IMR-90 (cell line): Measurements from ENCODE around the gene C2orf74. TPM values are rescaled to one million over a fixed set of nuclear protein-coding genes. Genes with fewer than 3 reads are reported as not detected.

Source experiments
- ATAC-seq: fragments of 200-7000 bp; cut with Tn5 transposase; 2 replicates; pipeline ENCODE4 v1.9.1; 2020; ENCODE audit warnings: low read depth, mild to moderate bottlenecking, moderate library complexity
- BruUV-seq: library from RNA; stranded (reverse); fragments of 400-500 nt; replicated peaks from 2 replicates; lab custom pipeline; 2021; lab: Mats Ljungman, UMichigan
- CTCF ChIA-PET: fragments of 300-600 bp; formaldehyde crosslinking; extraction: SDS; loops from one replicate; lab custom pipeline; 2021; ENCODE audit warnings: antibody characterized with exemption; lab: Yijun Ruan, JAX
- POLR2A ChIA-PET: fragments of 300-600 bp; sonication (Branson Sonifier 250); formaldehyde crosslinking; loops from one replicate; lab custom pipeline; 2022; ENCODE audit warnings: antibody characterized with exemption; ENCODE audit not compliant: unreplicated experiment; lab: Charles Lee
- DNase-seq: peaks from one replicate; pipeline ENCODE4 v3.0.0; 2013
- H2AFZ ChIP-seq: replicated peaks from 2 replicates; pipeline ENCODE3; 2013; ENCODE audit warnings: low read length, mild to moderate bottlenecking; ENCODE audit not compliant: poor library complexity
- H2AK5ac ChIP-seq: 2 replicates; pipeline ENCODE4 v1.6.1; 2013; ENCODE audit warnings: low read depth, low read length, inconsistent platforms
- H2AK9ac ChIP-seq: replicated peaks from 2 replicates; pipeline ENCODE3; 2013; ENCODE audit warnings: mild to moderate bottlenecking, low read depth, low read length, moderate library complexity; ENCODE audit not compliant: poor library complexity
- H2BK120ac ChIP-seq: 2 replicates; pipeline ENCODE4 v1.6.1; 2013; ENCODE audit warnings: low read depth, low read length, inconsistent platforms
- H2BK15ac ChIP-seq: 3 replicates; pipeline ENCODE4 v1.6.1; 2013; ENCODE audit warnings: low read depth, low read length, inconsistent platforms
- H2BK20ac ChIP-seq: 2 replicates; pipeline ENCODE4 v1.6.1; 2013; ENCODE audit warnings: low read depth, mild to moderate bottlenecking, inconsistent platforms, low read length, moderate library complexity
- H2BK5ac ChIP-seq: 2 replicates; pipeline ENCODE4 v1.6.1; 2013; ENCODE audit warnings: mild to moderate bottlenecking, low read depth, low read length, inconsistent platforms; ENCODE audit not compliant: poor library complexity, severe bottlenecking
- H3K14ac ChIP-seq: replicated peaks from 2 replicates; pipeline ENCODE4 v1.6.1; 2013; ENCODE audit warnings: low read depth, low read length, inconsistent platforms
- H3K18ac ChIP-seq: 2 replicates; pipeline ENCODE4 v1.6.1; 2013; ENCODE audit warnings: low read depth, low read length, control low read depth
- H3K23ac ChIP-seq: 2 replicates; pipeline ENCODE4 v1.6.1; 2013; ENCODE audit warnings: low read depth, low read length, inconsistent platforms
- H3K27ac ChIP-seq: 2 replicates; pipeline ENCODE4 v1.5.1; 2013; ENCODE audit warnings: mild to moderate bottlenecking, control low read depth, low read length; ENCODE audit not compliant: insufficient read depth
- H3K27me3 ChIP-seq: 2 replicates; pipeline ENCODE4 v1.6.1; 2013; ENCODE audit warnings: low read length; ENCODE audit not compliant: control insufficient read depth, insufficient read depth
- H3K36me3 ChIP-seq: 2 replicates; pipeline ENCODE4 v1.6.1; 2013; ENCODE audit warnings: low read length, mixed read lengths; ENCODE audit not compliant: control insufficient read depth, insufficient read depth
- H3K4ac ChIP-seq: 2 replicates; pipeline ENCODE4 v1.6.1; 2013; ENCODE audit warnings: low read depth, low read length, inconsistent platforms
- H3K4me1 ChIP-seq: 2 replicates; pipeline ENCODE4 v1.6.1; 2013; ENCODE audit warnings: low read length, mixed read lengths; ENCODE audit not compliant: control insufficient read depth, insufficient read depth
- H3K4me2 ChIP-seq: 2 replicates; pipeline ENCODE4 v1.6.1; 2013; ENCODE audit warnings: low read depth, mild to moderate bottlenecking, control low read depth, low read length, moderate library complexity
- H3K4me3 ChIP-seq: 2 replicates; pipeline ENCODE4 v1.5.1; 2013; ENCODE audit warnings: low read depth, mild to moderate bottlenecking, control low read depth, low read length, moderate library complexity; ENCODE audit not compliant: insufficient read depth
- H3K56ac ChIP-seq: 2 replicates; pipeline ENCODE4 v1.6.1; 2013; ENCODE audit warnings: low read length, inconsistent platforms; ENCODE audit not compliant: insufficient read depth; ENCODE audit errors: extremely low read depth
- H3K79me1 ChIP-seq, 2 experiments: 2 replicates each; pipeline ENCODE4 v1.6.1; 2013; ENCODE audit warnings: low read length in 2 of 2, inconsistent platforms in 1 of 2, low read depth in 1 of 2
- H3K9ac ChIP-seq: 2 replicates; pipeline ENCODE4 v1.6.1; 2013; ENCODE audit warnings: low read depth, low read length, control low read depth
- H3K9me1 ChIP-seq: 2 replicates; pipeline ENCODE4 v1.6.1; 2013; ENCODE audit warnings: low read length, inconsistent platforms; ENCODE audit not compliant: insufficient read depth
- H3K9me3 ChIP-seq: 2 replicates; pipeline ENCODE4 v1.6.1; 2013; ENCODE audit warnings: low read length; ENCODE audit not compliant: control insufficient read depth, insufficient read depth
- H4K20me1 ChIP-seq: 2 replicates; pipeline ENCODE4 v1.6.1; 2013; ENCODE audit warnings: low read length, inconsistent platforms; ENCODE audit not compliant: insufficient read depth
- H4K5ac ChIP-seq: 2 replicates; pipeline ENCODE4 v1.6.1; 2013; ENCODE audit warnings: mild to moderate bottlenecking, low read depth, low read length, control low read depth
- H4K8ac ChIP-seq, 2 experiments: 2 replicates each; pipeline ENCODE4 v1.6.1; 2013; ENCODE audit warnings: low read depth in 2 of 2, low read length in 2 of 2, control low read depth in 1 of 2, inconsistent platforms in 1 of 2
- H4K91ac ChIP-seq: 2 replicates; pipeline ENCODE4 v1.6.1; 2013; ENCODE audit warnings: low read depth, low read length, inconsistent platforms; ENCODE audit not compliant: insufficient read depth
- CEBPB ChIP-seq: IDR thresholded peaks from 2 replicates; pipeline ENCODE4 v1.6.1; 2012; ENCODE audit warnings: low read depth, low read length, improper control_type of control experiment
- MAFK ChIP-seq: IDR thresholded peaks from 2 replicates; pipeline ENCODE4 v1.6.1; 2012; ENCODE audit warnings: low read depth, low read length, improper control_type of control experiment
- MAZ ChIP-seq: IDR thresholded peaks from 2 replicates; pipeline ENCODE4 v1.6.1; 2012; ENCODE audit warnings: low read depth, mild to moderate bottlenecking, low read length, improper control_type of control experiment, moderate library complexity, borderline replicate concordance
- MXI1 ChIP-seq: IDR thresholded peaks from 2 replicates; pipeline ENCODE4 v1.6.1; 2012; ENCODE audit warnings: low read depth, mild to moderate bottlenecking, low read length, moderate library complexity, borderline replicate concordance
- NFE2L2 ChIP-seq: fragments of 150-350 bp; IDR thresholded peaks from 2 replicates; pipeline ENCODE4 v1.6.1; 2016; ENCODE audit warnings: low read depth, mild to moderate bottlenecking, low read length
- POLR2A ChIP-seq: IDR thresholded peaks from 2 replicates; pipeline ENCODE4 v1.6.1; 2012; ENCODE audit warnings: mild to moderate bottlenecking, low read depth, low read length
- RAD21 ChIP-seq: IDR thresholded peaks from 2 replicates; pipeline ENCODE4 v1.6.1; 2012; ENCODE audit warnings: low read length, improper control_type of control experiment
- RFX5 ChIP-seq: IDR thresholded peaks from 2 replicates; pipeline ENCODE4 v1.8.0; 2012; ENCODE audit warnings: low read depth, mild to moderate bottlenecking, low read length, moderate library complexity
- WGBS, 2 experiments: methylation state at CpG; one replicate each; pipeline versions ENCODE4 v1.1.5 to v1.1.7; 2013; ENCODE audit warnings: missing lambda C conversion rate in 2 of 2; ENCODE audit not compliant: insufficient read length in 1 of 2; ENCODE audit errors: extremely low coverage in 2 of 2; 5-methylcytosine and 5-hydroxymethylcytosine counted together
- dilution Hi-C: fragments of 300-500 bp; cut with HindIII; formaldehyde crosslinking; loops from one replicate; pipeline ENCODE4 v1.14.3; 2018; ENCODE audit warnings: low sequenced_read_pairs; ENCODE audit not compliant: unreplicated experiment
- in situ Hi-C: fragments of 300-500 bp; cut with MboI; formaldehyde crosslinking; loops from 3 replicates; pipeline ENCODE4 v1.14.3; 2019; ENCODE audit warnings: low sequenced_read_pairs, inconsistent platforms, mixed read lengths
- intact Hi-C: fragments of 100-400 bp; cut with micrococcal nuclease; formaldehyde crosslinking; loops from 2 replicates; pipeline ENCODE4 v1.10.0; 2022
- polyA plus RNA-seq, 3 experiments: library from polyadenylated mRNA; depleted of rRNA; stranded (reverse); fragments of >200 nt; gene quantifications; 2 replicates each; pipeline ENCODE4 v1.2.3, GENCODE V29; 2012; ENCODE audit warnings: low replicate concordance in 1 of 3
- total RNA-seq: library from RNA; depleted of rRNA; stranded (reverse); fragments of >200 nt; gene quantifications from 2 replicates; pipeline ENCODE4 v1.2.3, GENCODE V29; 2012
- TF ChIP-seq, protein P1 (sequence below): fragments of 150-350 bp; IDR thresholded peaks from 2 replicates; pipeline ENCODE4 v1.6.1; 2016; ENCODE audit warnings: low read depth, mild to moderate bottlenecking, low read length, moderate library complexity, borderline replicate concordance

C2orf74 gene
- total and polyA plus RNA-seq, 2 of the 4 experiments (the other 2 are of a cell fraction) = 8.4 to 21.9 TPM

DNA sequence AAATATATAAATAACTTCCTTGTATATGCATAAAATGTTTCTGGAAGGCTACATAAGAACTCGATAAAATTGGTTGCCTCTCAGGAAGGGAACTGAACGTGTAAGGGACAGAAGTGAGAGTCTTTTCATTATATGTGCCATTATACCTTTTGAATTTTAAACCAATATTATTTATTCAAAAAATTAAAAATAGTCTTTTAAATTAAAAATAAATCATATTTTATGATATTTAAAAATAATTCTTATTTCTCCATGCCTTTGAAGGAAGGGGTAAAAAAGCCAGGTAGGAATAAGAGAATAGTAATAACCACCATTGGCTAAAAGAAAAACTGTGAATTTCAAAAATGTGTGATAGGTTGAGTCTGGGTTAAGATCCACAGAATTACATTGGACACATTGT is 45.7 kb upstream of the C2orf74 start:
- H3K9ac ChIP-seq = no peak overlapping the region
- peaks cover 7% of the 10 kb centered on the region for H3K36me3 ChIP-seq
- no peak for DNase-seq
- dilution Hi-C loops (no loop called here), in situ Hi-C loops (no loop called here), intact Hi-C loops (no loop called here)
- H2BK20ac ChIP-seq = no peak overlapping the region
- no peak overlapping the region for H3K56ac ChIP-seq
- no peaks in the 10 kb centered on the region for H4K20me1 ChIP-seq
- no peak overlapping the region for H2AK5ac ChIP-seq
- no peak overlapping the region for H4K5ac ChIP-seq
- H3K4ac ChIP-seq = no peak overlapping the region
- ATAC-seq = no peak
- H3K27me3 ChIP-seq = no peaks in the 10 kb centered on the region
- H2AK9ac ChIP-seq = no peak overlapping the region
- H3K14ac ChIP-seq = no peak overlapping the region
- no peak overlapping the region for H4K91ac ChIP-seq
- no peak overlapping the region for H2BK5ac ChIP-seq
- ChIA-PET CTCF (interaction anchor here (0.7 kb wide), 1 partner anchor 93 kb away, joined by 3 read pairs; no protein-coding TSS in a partner anchor), POLR2A (no interaction called here)
- no peak overlapping the region for H4K8ac ChIP-seq
- H3K4me1 ChIP-seq = no peaks in the 10 kb centered on the region
- H2AFZ ChIP-seq = no peak overlapping the region
- TF ChIP-seq MXI1 (no peak), CEBPB (no peak), MAZ (no peak), NFE2L2 (no peak), RFX5 (no peak), MAFK (no peak), RAD21 (no peak), POLR2A (no peak)
- TF ChIP-seq, protein P1, sequence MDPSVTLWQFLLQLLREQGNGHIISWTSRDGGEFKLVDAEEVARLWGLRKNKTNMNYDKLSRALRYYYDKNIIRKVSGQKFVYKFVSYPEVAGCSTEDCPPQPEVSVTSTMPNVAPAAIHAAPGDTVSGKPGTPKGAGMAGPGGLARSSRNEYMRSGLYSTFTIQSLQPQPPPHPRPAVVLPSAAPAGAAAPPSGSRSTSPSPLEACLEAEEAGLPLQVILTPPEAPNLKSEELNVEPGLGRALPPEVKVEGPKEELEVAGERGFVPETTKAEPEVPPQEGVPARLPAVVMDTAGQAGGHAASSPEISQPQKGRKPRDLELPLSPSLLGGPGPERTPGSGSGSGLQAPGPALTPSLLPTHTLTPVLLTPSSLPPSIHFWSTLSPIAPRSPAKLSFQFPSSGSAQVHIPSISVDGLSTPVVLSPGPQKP = no peak
- no peak overlapping the region for H2BK15ac ChIP-seq
- no peaks in the 10 kb centered on the region for H3K9me3 ChIP-seq
- no peaks in the 10 kb centered on the region for H3K79me1 ChIP-seq
- no peak overlapping the region for H2BK120ac ChIP-seq
- no CpG with 5 or more reads among the region's 2 CpGs for WGBS, 2 experiments
- no peak overlapping the region for H3K4me3 ChIP-seq
- no peaks in the 10 kb centered on the region for H3K9me1 ChIP-seq
- no peak overlapping the region for H3K18ac ChIP-seq
- no TSS peak for BruUV-seq
- H3K23ac ChIP-seq = no peak overlapping the region
- no peak overlapping the region for H3K27ac ChIP-seq
- H3K4me2 ChIP-seq = no peak overlapping the region
